Left forelimb (tissue), 1 donor: ENCODE measurements around the gene FAM117B.

ENCODE experiments used
- DNase-seq: peaks from one replicate; pipeline ENCODE4 v3.0.0-alpha.2; 2018; ENCODE audit warnings: low spot score

FAM117B gene

GRCh38 chr2:202634556-202635427, at the start of gene FAM117B:
FAM117B (plus strand) TSS chr2:202634969; CDS start chr2:202635188, 219 bp downstream.
- DNase-seq, result peak; percentile 97

DNA sequence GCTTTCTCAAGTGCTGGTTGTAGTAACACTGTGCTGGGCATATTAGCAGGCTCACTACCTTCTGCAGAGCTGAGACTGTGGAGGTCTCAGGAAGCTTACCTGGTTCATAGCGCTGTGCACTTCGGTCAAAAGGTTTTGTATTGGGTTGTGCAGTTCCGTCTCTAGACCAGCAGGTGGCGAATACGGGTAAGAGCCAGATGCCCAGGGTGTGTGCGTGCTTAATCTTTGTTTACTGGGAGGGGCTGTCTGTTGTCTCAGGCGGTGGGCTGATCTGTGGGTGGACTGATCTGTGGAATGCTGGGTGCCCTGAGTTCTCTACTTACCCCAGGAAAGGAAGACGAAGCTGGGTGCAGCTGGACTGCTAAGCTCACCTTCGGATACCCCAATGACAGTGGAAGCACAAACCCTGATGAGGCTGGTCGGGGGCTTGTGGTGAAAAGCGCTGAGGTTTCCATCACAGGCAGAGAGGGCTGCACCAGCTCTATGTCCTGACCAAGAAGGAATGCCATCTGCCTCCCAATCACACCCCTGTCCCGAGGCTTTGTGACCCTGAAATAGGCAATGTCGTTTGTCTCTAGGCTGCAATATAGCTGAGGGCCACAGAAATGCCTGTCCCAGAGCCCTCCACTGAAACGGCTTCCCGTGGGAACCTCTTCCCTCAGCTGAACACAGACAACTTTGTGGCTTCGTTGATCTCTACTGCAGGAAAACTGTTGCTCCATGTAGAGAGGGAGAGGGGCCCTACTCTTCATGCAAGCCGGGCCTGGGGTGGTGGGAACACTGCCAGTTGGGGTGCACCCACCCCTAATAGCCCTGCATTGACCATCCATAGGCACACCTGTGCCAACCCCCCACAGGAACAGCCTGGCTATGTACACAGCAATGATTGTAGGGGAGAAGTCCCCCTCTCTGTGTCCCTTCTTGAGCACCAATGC, 45.9 kb upstream of the FAM117B start:
- DNase-seq, result peak; percentile 70

DNA sequence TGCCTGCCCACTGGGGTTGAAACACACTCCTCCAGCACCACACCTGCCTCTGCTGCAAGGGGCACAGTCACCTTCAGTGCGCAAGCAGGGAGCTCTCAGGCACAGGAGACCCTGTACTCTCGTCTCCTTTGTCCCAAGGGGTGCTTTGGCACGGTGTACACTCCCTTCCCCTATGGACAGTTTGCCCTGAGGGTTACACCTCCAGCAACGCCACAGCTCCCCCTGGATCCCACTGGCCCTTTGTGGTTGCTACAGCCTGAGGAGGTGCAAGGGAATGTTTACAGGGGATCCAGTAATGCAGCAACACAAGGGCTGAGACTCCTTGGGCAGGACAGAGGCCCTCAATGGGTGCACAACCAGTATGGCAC, 45.2 kb upstream of the FAM117B start:
- no peak for DNase-seq

DNA sequence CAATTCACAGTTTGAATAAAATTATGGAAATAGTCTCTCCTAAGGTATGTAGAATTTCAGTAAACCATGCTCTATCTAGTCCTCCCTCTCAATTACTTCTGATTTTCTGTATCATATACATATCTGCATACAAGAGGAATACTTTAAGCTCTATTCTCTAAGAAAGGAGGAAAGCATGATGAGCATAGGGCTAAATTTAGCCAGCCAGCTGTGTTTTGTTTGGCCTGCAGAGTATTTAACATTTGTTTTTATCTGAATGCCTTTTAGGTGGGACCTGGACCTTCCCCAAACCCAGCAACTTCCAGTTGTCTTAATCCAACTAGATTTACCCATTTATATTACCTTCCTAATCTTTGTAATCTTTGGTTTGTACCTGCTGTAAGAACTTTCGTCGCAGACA, 42.2 kb upstream of the FAM117B start:
- no peak for DNase-seq

GRCh38 chr2:202599105-202599504, 35.7 kb upstream of the FAM117B start:
- no peak for DNase-seq

GRCh38 chr2:202599911-202600310, 34.9 kb upstream of the FAM117B start:
- DNase-seq, result no peak

- DNase-seq, result no peak
These were observed 30.1 kb upstream of the FAM117B start for GRCh38 chr2:202604699-202605098.

DNA sequence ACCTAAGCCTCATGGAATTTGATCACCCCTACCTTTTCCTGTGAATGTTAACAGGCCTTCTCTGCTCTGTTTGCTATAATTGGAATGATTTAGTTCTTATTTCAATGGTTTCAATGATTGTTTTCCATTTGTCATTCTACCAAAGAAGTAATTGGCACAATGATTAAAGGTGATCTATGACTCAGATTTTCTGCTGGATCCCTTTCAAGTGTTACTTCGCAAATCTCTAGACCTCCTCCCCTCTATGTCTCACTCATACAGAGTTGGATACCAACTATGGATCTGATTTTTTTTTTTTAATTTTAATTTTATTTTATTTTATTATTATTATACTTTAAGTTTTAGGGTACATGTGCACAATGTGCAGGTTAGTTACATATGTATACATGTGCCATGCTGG, 29.6 kb upstream of the FAM117B start:
- no peak for DNase-seq

DNA sequence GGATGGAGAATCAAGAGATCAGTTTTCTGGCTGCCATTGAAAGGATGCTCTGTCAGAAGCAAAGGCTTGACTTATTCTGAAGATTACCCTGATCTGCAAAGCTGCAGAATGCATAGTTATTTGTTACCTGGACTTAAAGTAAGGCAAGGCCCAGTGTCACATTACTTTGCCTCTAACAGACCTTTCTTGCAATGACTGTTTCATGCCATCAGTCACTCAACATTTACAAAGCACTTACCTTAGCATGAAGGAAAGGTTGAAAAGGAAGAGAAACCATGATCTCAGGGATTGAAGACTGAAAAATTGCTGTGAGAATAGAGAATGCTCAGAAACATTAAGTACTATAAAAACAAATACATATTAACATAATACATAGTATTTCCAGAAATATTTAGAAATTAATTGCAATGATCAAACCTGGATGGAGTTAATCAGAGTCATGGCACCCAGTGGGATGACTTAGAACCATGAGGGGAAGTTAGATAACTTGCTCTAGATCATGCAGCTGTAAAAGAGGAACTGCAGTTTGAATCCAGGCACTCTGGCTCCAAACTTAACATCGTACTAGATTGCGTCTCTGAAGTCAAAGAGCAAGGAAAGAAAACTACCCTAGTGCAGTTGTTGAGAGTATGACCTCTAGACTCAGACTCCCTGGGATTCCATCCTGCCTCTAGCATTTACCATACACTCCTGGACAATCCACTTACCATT, 26.5 kb upstream of the FAM117B start:
- no peak for DNase-seq

GRCh38 chr2:202609381-202610145, 25.2 kb upstream of the FAM117B start:
- no peak for DNase-seq

DNA sequence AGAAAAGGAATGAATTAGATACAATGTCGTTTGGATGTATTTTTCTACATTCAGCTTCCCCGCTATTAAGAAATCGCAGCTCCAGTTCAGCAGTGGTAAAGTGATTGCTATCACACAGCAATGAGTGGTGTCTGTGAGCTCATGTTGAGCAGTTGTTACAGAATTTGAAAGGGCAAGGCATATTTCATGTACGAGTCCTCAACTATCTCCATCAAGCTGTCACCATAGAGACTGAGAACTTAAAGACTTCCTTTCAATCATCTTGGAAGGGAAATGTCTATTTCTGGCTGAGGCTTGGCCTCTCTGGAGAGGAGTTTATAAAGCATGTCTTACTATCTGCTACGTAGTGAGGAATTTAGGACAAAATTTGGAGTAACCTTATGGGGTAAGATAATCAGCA, 24.4 kb upstream of the FAM117B start:
- no peak for DNase-seq

GRCh38 chr2:202612145-202612544, 22.6 kb upstream of the FAM117B start:
- no peak for DNase-seq

- no peak for DNase-seq
These were observed 21.3 kb upstream of the FAM117B start for GRCh38 chr2:202613479-202613878.

DNA sequence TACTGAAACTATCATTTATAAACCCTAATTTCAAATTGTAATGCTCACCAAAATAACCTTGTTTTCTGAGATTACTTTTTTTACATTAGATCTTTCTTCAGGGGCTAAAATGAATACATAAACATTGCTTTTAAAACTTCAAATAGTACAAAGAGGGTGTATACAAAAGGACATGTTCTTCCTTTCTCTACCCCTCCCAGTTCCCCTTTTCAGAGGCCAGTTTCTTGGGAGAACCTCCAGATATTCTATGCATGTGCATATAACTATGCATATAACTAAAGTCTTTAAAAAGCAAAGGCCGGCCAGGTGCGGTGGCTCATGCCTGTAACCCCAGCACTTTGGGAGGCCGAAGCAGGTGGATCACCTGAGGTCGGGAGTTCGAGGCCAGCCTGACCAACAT, 10.6 kb upstream of the FAM117B start:
- DNase-seq, result no peak

GRCh38 chr2:202627042-202627441, 7.7 kb upstream of the FAM117B start:
- DNase-seq, result no peak

DNA sequence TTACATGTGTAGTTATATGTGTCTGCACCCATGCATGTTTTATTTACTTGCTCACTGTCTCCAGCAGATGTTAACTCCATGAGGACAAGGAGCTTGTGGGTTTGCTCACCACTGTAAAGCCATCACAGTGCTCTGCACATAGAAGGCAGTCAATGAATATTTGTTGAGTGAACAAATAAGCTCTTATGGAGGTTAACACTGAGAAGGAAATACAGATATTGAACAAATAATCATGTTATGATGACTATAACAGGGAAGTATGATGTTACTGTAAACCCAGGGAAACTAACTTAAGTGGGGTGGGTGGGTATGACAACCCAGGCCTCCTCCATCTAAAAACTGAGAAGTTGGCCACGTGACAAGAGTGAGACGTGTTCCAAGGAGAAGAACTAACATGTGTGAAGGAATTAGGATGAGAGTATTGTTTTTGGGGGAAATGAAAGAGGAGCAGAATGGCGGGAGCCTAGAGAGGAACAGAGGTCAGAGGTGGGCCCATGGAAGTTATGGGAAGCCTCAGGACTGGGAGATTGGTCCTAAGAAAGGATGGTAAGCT, 6.0 kb upstream of the FAM117B start:
- no peak for DNase-seq

DNA sequence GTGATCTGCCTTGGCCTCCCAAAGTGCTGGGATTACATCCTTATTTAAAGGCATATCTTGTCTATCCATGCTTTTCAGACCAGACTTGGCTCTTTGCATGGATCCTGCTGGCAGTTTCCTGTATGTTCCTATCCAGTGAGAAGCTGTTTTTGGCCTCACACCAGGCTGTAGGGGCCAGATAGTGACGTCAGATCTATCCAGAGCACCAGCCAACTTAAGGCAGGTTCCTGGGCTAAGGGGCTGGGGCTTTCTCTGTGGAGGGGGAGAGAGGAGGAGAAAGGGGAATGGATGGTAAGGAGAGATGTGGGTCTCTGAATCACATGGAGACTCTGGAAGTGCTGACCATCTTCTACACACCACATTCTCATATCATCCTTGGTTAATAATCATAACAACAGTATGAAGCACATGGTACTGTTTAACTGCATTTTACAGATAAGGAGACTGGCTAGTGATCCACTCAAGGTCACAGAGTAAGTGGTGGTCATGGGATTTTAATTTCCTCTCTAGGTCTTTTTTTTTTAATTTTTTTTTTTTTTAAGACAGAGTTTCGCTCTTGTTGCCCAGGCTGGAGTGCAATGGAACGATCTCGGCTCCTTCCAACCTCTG, 2.0 kb upstream of the FAM117B start:
- DNase-seq, result no peak

DNA sequence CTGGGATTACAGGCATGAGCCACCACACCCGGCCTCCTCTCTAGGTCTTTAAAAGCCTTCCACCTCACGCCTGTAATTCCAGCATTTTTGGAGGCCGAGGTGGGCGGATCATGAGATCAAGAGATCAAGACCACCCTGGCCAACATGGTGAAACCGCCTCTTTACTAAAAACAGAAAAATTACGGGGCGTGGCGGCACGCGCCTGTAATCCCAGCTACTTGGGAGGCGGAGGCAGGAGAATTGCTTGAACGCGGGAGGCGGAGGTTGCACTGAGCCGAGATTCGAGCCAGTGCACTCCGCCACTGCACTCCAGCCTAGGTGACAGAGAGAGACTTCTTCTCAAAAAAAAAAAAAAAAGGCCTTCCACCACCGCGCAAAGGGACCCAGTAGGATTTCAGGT, 1.3 kb upstream of the FAM117B start:
- no peak for DNase-seq

DNA sequence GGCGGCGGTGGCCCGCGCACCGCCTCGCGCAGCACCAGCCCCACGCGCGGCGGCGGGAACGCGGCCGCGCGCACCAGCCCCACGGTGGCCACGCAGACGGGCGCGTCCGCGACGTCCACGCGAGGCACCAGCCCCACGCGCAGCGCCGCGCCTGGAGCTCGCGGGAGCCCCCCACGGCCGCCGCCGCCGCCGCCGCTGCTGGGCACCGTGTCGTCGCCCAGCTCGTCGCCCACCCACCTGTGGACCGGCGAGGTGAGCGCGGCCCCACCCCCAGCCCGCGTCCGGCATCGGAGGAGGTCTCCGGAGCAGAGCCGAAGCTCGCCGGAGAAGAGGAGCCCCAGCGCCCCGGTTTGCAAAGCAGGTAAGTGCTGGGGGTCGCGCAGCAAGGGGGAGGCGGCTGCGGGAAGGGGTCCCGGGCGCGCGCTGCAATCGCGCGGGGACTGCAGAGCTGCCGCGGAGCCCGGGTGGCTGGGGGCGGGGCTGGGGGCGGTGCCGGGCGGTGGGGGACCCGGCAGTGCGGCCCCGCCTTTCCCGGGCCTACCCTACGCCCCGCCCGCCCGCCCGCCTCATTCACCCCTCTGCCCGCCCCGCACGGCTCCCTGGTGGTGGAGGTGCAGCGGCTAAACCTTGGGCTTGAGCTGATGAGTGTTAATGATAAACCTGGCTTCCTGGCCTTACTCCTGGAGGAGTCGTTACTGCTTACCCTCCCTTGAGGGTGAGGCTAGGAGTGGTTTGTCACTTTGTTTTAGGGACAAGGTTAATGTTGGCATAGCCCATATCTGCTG, 851 bp downstream of the FAM117B start:
- DNase-seq, result peak; percentile 84

DNA sequence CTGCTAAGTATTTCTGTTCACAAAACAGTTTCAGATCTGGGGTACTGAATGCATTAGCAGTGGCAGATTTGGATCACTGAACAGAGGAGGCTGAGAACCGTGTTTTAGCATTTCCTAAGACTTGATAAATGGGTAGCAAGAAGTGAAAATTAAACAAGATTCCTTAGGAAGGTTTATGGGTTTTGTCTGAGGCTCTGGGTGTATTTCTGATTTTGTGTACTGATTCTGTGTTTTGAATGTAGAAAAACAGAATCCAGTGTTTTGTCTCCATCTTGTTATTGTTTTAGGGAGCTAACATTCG, 1.4 kb downstream of the FAM117B start:
- no peak for DNase-seq
